Upper lobe of left lung (tissue), 4 donors: Measurements from ENCODE around the gene CHI3L1.
A peak's percentile ranks its signal among the peaks of the same experiment; 100 is the strongest.

ENCODE experiments used
- CTCF ChIP-seq, 6 experiments: fragments of 450-650 bp in 4 of 6; fragments of 200-600 bp in 2 of 6; sonication (generic) in 2 of 6; IDR thresholded peaks; one replicate each; pipeline ENCODE4 v1.5.1; 2016 to 2019; ENCODE audit warnings: antibody characterized with exemption in 6 of 6
- EP300 ChIP-seq, 4 donors: sonication (generic); formaldehyde crosslinking; IDR thresholded peaks; one replicate each; pipeline ENCODE4 v1.5.1; 2017; ENCODE audit warnings: antibody characterized with exemption in 4 of 4, control low read depth in 2 of 4
- POLR2AphosphoS5 ChIP-seq, 2 donors: sonication (generic); formaldehyde crosslinking; IDR thresholded peaks; one replicate each; pipeline ENCODE4 v1.5.1; 2017; ENCODE audit warnings: antibody characterized with exemption in 2 of 2

DNA sequence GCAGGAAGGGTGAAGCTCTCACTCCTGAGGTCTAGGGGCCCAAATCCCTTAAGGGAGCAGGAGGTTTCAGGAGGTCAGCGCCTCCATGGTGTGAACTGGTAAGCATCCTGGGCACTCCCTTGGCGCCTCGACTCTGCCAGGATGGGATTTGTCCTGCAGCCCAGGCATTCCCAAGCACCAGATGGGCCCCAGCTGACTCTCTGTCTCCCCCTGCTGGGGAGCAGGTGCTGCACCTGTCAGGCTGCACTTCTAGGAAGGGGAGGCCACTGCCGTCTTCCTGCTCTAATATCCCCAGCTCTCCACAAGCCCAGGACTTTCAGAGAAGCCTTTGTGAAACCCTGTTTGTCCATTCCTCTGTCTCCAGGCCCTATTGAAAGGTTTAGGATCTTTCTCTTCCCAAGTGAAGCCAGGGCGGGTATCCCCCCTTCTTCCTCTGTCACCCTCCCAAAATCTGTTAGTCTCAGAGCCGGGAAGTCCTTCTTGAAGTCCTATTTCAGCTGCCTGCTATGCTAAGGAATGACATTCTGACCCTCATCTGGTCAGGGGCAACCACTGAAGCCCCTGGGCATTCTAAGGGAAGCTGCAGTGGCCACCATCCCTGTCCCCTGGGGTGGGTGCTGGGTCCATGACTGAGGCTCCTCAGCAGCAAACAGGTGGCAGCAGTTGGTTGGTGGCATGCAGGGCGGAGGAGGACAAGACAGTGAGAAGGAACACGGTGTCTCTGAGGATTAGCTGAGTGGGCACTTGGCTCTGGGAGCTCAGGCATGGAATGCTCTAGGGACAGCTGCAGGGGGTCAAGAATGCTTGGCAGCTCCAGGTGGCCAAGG is 14.1 kb downstream of the CHI3L1 start:
- TF ChIP-seq CTCF (IDR thresholded peaks at IDR 0.05) (peak; percentile 60 to 87 (median 72)), POLR2AphosphoS5 (IDR thresholded peaks at IDR 0.05) (no peak), EP300 (IDR thresholded peaks at IDR 0.05) (no peak)
